C4-2B (cell line): ENCODE data around the gene KNDC1.
"Not testable (repeated sequence)": the region's sequence is repeated elsewhere in the genome, so short reads cannot be mapped to it uniquely, and the experiment has no call there.

ENCODE experiments used
- H3K27ac ChIP-seq: fragments of 450-650 bp; 2 replicates; pipeline ENCODE4 v1.5.1; 2017
- CTCF ChIP-seq: fragments of 450-650 bp; conservative IDR thresholded peaks from 2 replicates; pipeline ENCODE4 v1.5.1; 2017; ENCODE audit warnings: mild to moderate bottlenecking
- ZFX ChIP-seq: fragments of 450-650 bp; IDR thresholded peaks from 2 replicates; pipeline ENCODE4 v1.6.1; 2017

KNDC1 gene

GRCh38 chr10:133216776-133217175 is 56.8 kb downstream of the KNDC1 start:
- TF ChIP-seq ZFX, result no peak
- TF ChIP-seq CTCF, result no peak
- no peak overlapping the region for H3K27ac ChIP-seq

- TF ChIP-seq CTCF, result no peak
These were observed 58.0 kb downstream of the KNDC1 start for GRCh38 chr10:133217800-133218589.

DNA sequence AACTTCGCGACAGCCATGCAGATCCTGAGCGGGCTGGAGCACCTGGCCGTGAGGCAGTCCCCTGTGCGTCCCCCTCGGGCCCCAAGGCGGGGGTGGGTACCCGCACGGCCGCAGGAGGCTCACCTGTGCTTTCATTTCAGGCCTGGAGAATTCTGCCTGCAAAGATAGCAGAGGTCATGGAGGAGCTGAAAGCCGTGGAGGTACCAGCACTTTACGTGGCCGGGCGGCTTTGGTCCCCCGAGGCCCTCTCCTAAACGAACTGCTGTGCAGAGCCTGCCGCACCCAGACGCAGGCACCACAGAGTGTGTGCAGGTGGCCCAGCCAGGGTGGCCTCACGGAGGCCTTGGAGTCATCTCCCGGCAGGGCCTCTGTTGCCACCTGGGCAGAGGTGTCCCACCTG is 58.9 kb downstream of the KNDC1 start:
- TF ChIP-seq ZFX (no peak), CTCF (no peak)
- no peak overlapping the region for H3K27ac ChIP-seq

More at GRCh38 chr10:133217800-133218589, 58.0 kb downstream of the KNDC1 start:
- H3K27ac ChIP-seq, result no peak overlapping the region

- no peak overlapping the region for H3K27ac ChIP-seq
- no peak for TF ChIP-seq ZFX
- no peak for TF ChIP-seq CTCF
These were observed 59.8 kb downstream of the KNDC1 start for GRCh38 chr10:133219782-133220181.

DNA sequence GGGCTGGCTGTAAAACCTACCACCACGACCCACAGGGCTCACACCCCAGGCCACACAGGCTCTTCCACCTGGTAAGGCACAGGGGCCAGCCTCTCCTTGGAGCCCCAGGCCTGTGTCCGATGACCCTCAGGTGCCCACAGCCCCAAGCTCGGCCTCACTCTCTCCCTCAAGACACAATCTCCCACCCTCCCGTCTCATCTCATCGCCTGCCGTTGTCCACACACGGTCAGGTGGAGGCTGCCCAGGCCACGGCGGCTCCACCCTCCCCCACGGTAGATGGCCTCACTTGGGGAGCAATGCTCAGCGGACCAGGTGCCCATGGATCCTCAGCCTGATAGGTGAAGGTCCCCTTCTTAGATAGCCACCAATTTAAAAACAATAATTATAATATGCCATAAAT is 61.3 kb downstream of the KNDC1 start:
- no peak overlapping the region for H3K27ac ChIP-seq
- TF ChIP-seq CTCF (no peak), ZFX (no peak)

DNA sequence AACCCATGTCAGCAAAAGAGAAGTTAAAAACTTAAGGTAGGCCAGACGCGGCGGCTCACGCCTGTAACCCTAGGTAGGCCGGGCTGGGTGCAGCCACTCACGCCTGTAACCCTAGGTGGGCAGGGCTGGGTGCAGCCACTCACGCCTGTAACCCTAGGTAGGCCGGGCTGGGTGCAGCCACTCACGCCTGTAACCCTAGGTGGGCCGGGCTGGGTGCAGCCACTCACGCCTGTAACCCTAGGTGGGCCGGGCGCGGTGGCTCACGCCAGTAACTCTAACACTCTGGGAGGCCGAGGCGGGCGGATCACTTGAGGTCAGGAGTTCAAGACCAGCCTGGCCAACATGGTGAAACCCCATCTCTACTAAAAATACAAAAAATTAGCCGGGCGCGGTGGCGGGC is 61.7 kb downstream of the KNDC1 start:
- H3K27ac ChIP-seq, result not testable (repeated sequence)

DNA sequence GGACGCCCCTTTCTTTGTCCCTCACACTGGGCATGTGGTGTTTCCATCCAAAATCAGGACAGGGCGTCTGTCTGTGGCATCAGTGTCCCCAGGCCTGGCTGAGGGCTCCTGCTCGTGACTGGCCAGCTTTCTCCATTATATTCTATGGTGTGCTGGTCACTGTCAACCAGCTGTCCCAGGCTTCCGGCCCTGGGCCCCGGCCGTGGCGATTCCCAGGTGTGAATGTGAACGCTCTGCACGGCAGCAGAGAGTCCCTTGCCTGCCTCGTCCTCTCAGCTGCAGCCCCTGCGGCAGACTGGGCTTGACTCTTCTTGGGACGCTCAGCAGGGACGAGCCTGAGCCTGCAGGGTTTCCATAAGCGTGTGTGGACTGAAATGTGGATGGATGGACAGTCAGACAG is 64.1 kb downstream of the KNDC1 start:
- no peak for TF ChIP-seq ZFX
- TF ChIP-seq CTCF, result no peak
- H3K27ac ChIP-seq, result no peak overlapping the region

GRCh38 chr10:133224756-133225372 is 64.8 kb downstream of the KNDC1 start:
- H3K27ac ChIP-seq, result no peak overlapping the region

More at GRCh38 chr10:133224756-133225372, 64.8 kb downstream of the KNDC1 start:
- TF ChIP-seq CTCF, result no peak
- no peak for TF ChIP-seq ZFX
